GM12892 (cell line): ENCODE data around the gene NTSR1.
"Not testable (repeated sequence)": the region's sequence is repeated elsewhere in the genome, so short reads cannot be mapped to it uniquely, and the experiment has no call there.

Source experiments
- DNase-seq: peaks from one replicate; pipeline ENCODE4 v3.0.0; 2011; ENCODE audit not compliant: insufficient read length
- FAIRE-seq: peaks from 2 replicates; lab custom pipeline; 2011; peaks lifted over from hg19 to GRCh38; lab: Jason Lieb, UNC
- POLR2A ChIP-seq: IDR thresholded peaks from 2 replicates; pipeline ENCODE4 v1.6.1; 2011; ENCODE audit warnings: low read depth, low read length, control low read depth
- POLR2AphosphoS5 ChIP-seq: IDR thresholded peaks from 2 replicates; pipeline ENCODE4 v1.6.1; 2011; ENCODE audit warnings: low read depth, low read length, control low read depth
- TAF1 ChIP-seq: IDR thresholded peaks from 2 replicates; pipeline ENCODE4 v1.6.1; 2011; ENCODE audit warnings: low read depth, mild to moderate bottlenecking, control low read depth, low read length, borderline replicate concordance

NTSR1 gene

DNA sequence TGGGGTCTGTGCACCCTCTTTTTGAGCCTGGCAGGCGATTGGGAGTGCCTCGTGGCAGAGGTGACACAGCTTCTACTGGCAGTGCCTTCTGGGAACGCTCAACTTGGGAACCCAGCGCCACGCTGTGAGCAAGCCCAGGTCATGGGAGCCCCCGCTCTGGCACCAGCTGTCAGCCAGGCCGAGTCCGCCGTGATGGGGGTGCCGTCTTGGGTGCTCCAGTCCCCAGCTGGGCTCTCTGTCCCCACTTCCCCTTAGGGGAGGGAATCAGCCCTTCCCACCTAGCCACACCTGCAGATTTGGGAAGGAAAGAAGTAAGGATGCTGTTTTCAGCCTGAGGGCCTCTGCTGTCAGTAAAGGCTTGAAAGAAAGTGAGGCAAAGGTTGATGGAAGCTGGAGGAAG, 31.0 kb upstream of the NTSR1 start:
- FAIRE-seq (no peak), DNase-seq (no peak)
- TF ChIP-seq POLR2AphosphoS5 (no peak), POLR2A (no peak), TAF1 (no peak)

- TF ChIP-seq POLR2A, result no peak
- TF ChIP-seq TAF1, result no peak
- no peak for TF ChIP-seq POLR2AphosphoS5
- no peak for FAIRE-seq
- no peak for DNase-seq
Observed at GRCh38 chr20:62678553-62678952, 30.1 kb upstream of the NTSR1 start.

- FAIRE-seq (no peak), DNase-seq (no peak)
- TF ChIP-seq POLR2AphosphoS5 (no peak), POLR2A (no peak)
Observed at GRCh38 chr20:62679978-62680589, 28.6 kb upstream of the NTSR1 start.

DNA sequence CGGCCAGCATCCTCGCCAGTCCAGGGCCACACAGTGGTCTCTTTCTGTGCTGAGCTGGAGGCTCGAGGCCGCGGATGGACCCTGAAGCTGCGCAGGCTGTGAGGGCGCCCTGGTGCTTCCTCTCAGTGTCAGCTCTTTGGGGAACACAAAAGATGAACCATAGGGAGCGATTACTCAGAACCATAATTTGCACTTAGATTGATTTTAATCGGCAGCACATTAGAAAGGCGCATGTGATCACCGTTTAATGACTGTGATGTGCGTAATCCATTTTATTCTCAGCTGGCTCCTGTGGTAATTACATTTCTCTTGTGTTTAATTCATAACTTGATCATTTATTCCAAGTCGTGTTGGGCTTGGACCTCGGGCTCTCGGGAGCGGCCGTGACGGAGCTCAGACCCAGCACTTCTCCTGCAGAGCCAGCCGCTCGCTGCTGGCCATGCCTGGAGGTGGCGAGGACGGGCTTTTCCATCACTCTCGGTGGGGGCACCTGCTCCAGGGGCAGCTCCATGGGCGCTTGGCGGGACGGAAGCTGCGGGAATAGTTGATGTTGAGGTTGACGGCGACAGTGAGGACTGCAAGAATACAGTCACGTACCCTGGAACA, 25.6 kb upstream of the NTSR1 start:
- TF ChIP-seq POLR2AphosphoS5 (no peak), POLR2A (no peak), TAF1 (no peak)
- no peak for FAIRE-seq
- no peak for DNase-seq

- FAIRE-seq, DNase-seq: not testable (repeated sequence)
Observed at GRCh38 chr20:62683660-62684322, 24.8 kb upstream of the NTSR1 start.

GRCh38 chr20:62684981-62685380, 23.7 kb upstream of the NTSR1 start:
- no peak for DNase-seq
- TF ChIP-seq POLR2AphosphoS5 (no peak), TAF1 (no peak), POLR2A (no peak)
- no peak for FAIRE-seq

GRCh38 chr20:62685781-62686555, 22.7 kb upstream of the NTSR1 start:
- no peak for TF ChIP-seq POLR2AphosphoS5
- no peak for TF ChIP-seq POLR2A
- TF ChIP-seq TAF1, result no peak
- FAIRE-seq (no peak), DNase-seq (no peak)

DNA sequence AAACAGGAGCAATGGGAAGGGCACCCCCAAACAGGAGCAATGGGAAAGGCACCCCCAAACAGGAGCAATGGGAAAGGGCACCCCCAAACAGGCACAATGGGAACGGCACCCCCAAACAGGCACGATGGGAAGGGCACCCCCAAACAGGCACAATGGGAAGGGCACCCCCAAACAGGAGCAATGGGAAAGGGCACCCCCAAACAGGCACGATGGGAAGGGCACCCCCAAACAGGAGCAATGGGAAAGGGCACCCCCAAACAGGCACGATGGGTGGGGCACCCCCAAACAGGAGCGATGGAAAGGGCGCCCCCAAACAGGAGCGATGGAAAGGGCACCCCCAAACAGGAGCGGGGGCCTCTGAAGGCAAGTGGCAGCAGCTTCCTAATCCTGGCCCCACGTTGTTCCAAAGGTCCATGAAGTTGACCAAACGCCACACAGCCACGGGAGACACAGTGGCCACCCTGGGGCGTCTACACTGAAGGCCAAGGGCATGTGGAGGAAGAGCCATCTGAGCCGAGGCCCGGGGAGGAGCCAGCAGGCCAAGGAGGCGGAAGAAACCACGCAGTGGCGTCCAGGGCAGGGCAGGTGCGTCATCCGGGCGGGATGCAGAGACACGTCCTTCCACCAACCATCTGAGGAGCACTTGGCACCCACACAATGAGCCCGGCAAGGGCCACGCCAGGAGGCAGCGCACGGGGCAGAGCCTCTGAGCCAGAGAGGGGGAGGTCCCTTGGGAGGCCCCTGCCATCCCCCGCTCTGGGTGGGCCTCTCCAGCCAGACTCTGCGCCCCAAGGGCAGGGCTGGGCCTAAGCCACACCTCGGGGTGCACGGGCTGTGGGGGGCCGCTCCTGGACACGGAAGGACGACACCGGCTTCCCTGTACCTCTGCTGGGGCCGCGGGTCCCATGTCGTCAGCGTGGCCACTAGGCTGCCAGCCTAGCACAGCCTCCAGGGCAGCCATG, 21.5 kb upstream of the NTSR1 start:
- DNase-seq, result no peak
- no peak for FAIRE-seq
- TF ChIP-seq POLR2A, result no peak
- TF ChIP-seq TAF1, result no peak
- no peak for TF ChIP-seq POLR2AphosphoS5

DNA sequence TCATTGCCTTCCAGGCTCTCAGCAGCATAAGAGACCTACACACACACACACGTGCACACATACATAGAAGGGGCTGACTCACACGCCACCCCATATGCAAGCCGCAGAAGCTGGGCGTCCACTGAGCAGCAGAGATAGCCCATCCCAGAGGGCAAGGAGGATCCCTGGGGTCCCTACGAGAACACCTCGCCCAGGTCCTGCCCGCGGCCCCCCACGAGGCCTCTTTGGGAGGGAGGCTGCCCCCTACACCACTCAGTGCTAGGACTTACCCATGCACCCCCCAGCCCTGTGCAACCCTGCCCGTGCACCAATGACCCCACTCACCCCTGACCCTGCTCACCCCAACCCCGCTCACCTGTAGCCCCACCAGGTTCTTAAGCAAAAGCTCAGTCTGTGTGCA, 20.6 kb upstream of the NTSR1 start:
- TF ChIP-seq TAF1 (no peak), POLR2AphosphoS5 (no peak), POLR2A (no peak)
- DNase-seq (no peak), FAIRE-seq (no peak)

- TF ChIP-seq TAF1, result no peak
- no peak for TF ChIP-seq POLR2AphosphoS5
- TF ChIP-seq POLR2A, result no peak
- FAIRE-seq (no peak), DNase-seq (no peak)
Observed at GRCh38 chr20:62688855-62689460, 19.7 kb upstream of the NTSR1 start.

DNA sequence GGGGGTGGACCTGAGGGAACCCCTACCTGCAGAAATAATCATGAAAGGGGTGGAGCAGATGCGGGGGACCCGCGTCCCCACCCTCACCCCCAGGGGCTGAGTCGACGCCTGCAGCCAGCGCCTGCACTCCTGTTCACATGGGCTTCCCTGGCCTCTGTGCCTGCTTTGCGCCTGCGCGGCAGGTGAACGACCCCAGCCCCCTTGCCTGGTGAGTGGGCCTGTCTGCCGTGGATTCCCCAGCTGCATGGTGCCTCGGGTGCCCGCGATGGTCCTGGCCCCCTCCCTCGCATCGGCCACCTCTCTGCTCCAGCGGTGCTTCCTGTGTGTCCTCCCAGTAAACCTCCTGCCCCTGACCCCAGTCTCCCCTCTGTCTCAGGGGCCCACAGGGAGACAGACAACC, 18.8 kb upstream of the NTSR1 start:
- TF ChIP-seq TAF1 (no peak), POLR2AphosphoS5 (no peak), POLR2A (no peak)
- no peak for FAIRE-seq

More for the DNA sequence above, 18.8 kb upstream of the NTSR1 start:
- no peak for DNase-seq
